Caco-2 (cell line): ENCODE results near the gene MUC5AC. TPM values are rescaled to one million over a fixed set of nuclear protein-coding genes. Genes with fewer than 3 reads are reported as not detected.

Source experiments
- BruUV-seq: library from RNA; stranded (reverse); fragments of 400-500 nt; replicated peaks from 2 replicates; lab custom pipeline; 2021; lab: Mats Ljungman, UMichigan
- CTCF ChIA-PET: fragments of 300-600 bp; sonication (Branson Sonifier 250); formaldehyde crosslinking; loops from one replicate; lab custom pipeline; 2022; ENCODE audit warnings: antibody characterized with exemption; lab: Charles Lee
- POLR2A ChIA-PET: fragments of 300-600 bp; sonication (Branson Sonifier 250); formaldehyde crosslinking; loops from one replicate; lab custom pipeline; 2022; ENCODE audit warnings: antibody characterized with exemption; lab: Charles Lee
- DNase-seq, 2 experiments: peaks; one replicate each; pipeline versions ENCODE4 v3.0.0 to v3.0.0-alpha.2; 2020 to 2022
- H3K27me3 ChIP-seq: replicated peaks from 2 replicates; pipeline ENCODE4 v1.6.0; 2011; ENCODE audit warnings: low read length; ENCODE audit not compliant: control insufficient read depth, insufficient read depth
- H3K36me3 ChIP-seq: 2 replicates; pipeline ENCODE4 v1.5.1; 2011; ENCODE audit warnings: low read length; ENCODE audit not compliant: control insufficient read depth, insufficient read depth
- H3K4me1 ChIP-seq: fragments of 250-450 bp; sonication (Bioruptor Pico); 2 replicates; pipeline ENCODE4 v1.5.1; 2020; ENCODE audit warnings: mild to moderate bottlenecking
- H3K4me3 ChIP-seq: 2 replicates; pipeline ENCODE4 v1.5.1; 2011; ENCODE audit warnings: low read depth, mild to moderate bottlenecking, control low read depth, low read length
- H3K9me3 ChIP-seq: fragments of 250-450 bp; sonication (Bioruptor Pico); 2 replicates; pipeline ENCODE4 v1.5.1; 2020; ENCODE audit warnings: mild to moderate bottlenecking, moderate library complexity
- H3K27ac Mint-ChIP-seq: one replicate; pipeline ENCODE4 v1.8.0; 2022; ENCODE audit warnings: mixed read lengths; ENCODE audit not compliant: unreplicated experiment
- H3K27me3 Mint-ChIP-seq: one replicate; pipeline ENCODE4 v1.8.0; 2022; ENCODE audit warnings: mixed read lengths; ENCODE audit not compliant: insufficient read depth, unreplicated experiment
- H3K36me3 Mint-ChIP-seq: one replicate; pipeline ENCODE4 v1.8.0; 2022; ENCODE audit warnings: mild to moderate bottlenecking, mixed read lengths; ENCODE audit not compliant: insufficient read depth, unreplicated experiment
- H3K4me1 Mint-ChIP-seq: one replicate; pipeline ENCODE4 v1.8.0; 2022; ENCODE audit warnings: low read depth, mixed read lengths; ENCODE audit not compliant: unreplicated experiment
- H3K4me3 Mint-ChIP-seq: one replicate; pipeline ENCODE4 v1.8.0; 2022; ENCODE audit warnings: mild to moderate bottlenecking, moderate library complexity, mixed read lengths; ENCODE audit not compliant: unreplicated experiment
- H3K9me3 Mint-ChIP-seq: one replicate; pipeline ENCODE4 v1.8.0; 2022; ENCODE audit warnings: mixed read lengths; ENCODE audit not compliant: unreplicated experiment
- CTCF ChIP-seq, 2 experiments: fragments of 200-600 bp in 1 of 2; IDR thresholded peaks; 1 replicate in 1 of 2; 2 replicates in 1 of 2; pipeline versions ENCODE4 v1.5.1 to v1.8.0; 2011 to 2022; ENCODE audit warnings: antibody characterized with exemption in 1 of 2, control low read depth in 1 of 2, inconsistent platforms in 1 of 2, low read depth in 1 of 2, low read length in 1 of 2, mild to moderate bottlenecking in 1 of 2, moderate library complexity in 1 of 2; ENCODE audit not compliant: insufficient read depth in 1 of 2, severe bottlenecking in 1 of 2, unreplicated experiment in 1 of 2
- intact Hi-C: fragments of 100-400 bp; cut with micrococcal nuclease; formaldehyde crosslinking; loops from one replicate; pipeline ENCODE4 v1.10.0; 2022; ENCODE audit not compliant: unreplicated experiment
- total RNA-seq: library from RNA; stranded (reverse); gene quantifications from 2 replicates; pipeline ENCODE4 v1.2.3, GENCODE V29; 2022

The MUC5AC gene
- total RNA-seq, 1 experiment from 2014 or later: 0.25 TPM

DNA sequence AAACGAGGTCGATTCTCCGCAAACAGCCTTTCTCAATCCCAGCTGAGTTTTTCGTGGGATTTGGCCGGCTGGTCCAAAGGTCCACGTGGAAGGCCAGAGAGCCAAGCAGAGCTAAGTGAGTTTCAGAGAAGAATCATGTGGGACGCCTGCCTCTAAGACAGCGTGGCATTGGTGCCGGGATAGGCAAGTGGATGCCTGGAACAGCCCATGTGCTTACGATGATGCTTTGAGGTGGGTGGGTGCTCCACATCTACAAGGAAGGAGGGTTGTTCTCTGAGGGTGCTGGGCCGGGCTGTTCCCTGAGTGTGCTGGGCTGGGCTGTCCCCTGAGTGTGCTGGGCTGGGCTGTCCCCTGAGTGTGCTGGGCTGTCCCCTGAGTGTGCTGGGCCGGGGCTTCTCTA lies 41.6 kb upstream of the MUC5AC start:
- Mint-ChIP-seq H3K4me1 (peaks cover 7% of the 10 kb centered on the region), H3K4me3 (no peak overlapping the region), H3K27ac (no peak overlapping the region), H3K27me3 (peaks cover 3% of the 10 kb centered on the region), H3K9me3 (peaks cover 3% of the 10 kb centered on the region), H3K36me3 (peaks cover 2% of the 10 kb centered on the region)
- ChIA-PET POLR2A (no interaction called here), CTCF (no interaction called here)
- H3K36me3 ChIP-seq: no peaks in the 10 kb centered on the region
- intact Hi-C loops: loop anchor here (10.0 kb wide), 1 partner anchor 119 kb away; no protein-coding TSS in a partner anchor
- no peak for TF ChIP-seq CTCF (IDR thresholded peaks at IDR 0.05; ENCODE audit: insufficient read depth in 1 of 2, low read depth in 1 of 2, low read length in 1 of 2, severe bottlenecking in 1 of 2, unreplicated experiment in 1 of 2)
- no TSS peak for BruUV-seq
- no peak for DNase-seq
- no peak overlapping the region for H3K4me3 ChIP-seq
- H3K9me3 ChIP-seq: peaks cover 7% of the 10 kb centered on the region; the same call in 1 of the 2 replicates
- H3K27me3 ChIP-seq: no peaks in the 10 kb centered on the region
- no peaks in the 10 kb centered on the region for H3K4me1 ChIP-seq

DNA sequence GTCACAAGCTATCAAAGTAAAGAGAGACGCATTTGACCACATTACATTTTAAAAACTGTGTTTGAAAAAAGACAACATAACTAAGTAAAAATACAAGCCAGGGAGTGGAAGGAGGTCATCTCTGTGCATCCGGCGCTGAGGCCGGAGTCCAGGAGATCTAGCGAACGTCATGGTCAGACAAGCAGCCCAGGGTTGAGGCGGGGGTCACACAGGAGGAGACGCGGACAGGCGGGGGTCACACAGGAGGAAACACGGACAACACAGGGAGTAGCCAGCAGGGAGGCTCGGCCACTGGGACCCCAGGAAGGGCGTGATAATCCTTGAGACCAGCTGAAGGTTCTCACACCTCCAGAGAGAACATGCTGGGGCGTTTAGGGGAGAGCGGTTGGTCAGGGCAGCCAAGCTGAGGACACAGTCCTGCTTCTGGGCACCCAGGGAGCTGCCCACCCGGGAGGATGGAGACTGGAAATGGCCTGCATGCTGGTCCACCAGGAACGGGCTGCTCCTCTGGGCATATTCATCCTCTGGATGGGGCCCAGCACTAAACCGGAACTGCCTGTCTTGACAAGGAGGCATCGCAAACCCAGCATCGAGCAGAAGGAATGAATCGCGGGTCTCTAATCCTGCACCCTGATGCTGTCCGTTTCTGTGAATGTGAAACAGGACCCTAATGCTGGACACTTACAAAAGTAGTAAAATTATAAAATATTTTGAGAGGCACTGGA lies 40.9 kb upstream of the MUC5AC start:
- no peaks in the 10 kb centered on the region for H3K4me1 ChIP-seq
- intact Hi-C loops: loop anchor here (10.0 kb wide), 1 partner anchor 118 kb away; no protein-coding TSS in a partner anchor

GRCh38 chr11:1117992-1118391 lies 39.8 kb upstream of the MUC5AC start:
- Mint-ChIP-seq H3K4me1 (peaks cover 7% of the 10 kb centered on the region), H3K4me3 (no peak overlapping the region), H3K36me3 (no peaks in the 10 kb centered on the region), H3K27me3 (peaks cover 6% of the 10 kb centered on the region), H3K27ac (no peak overlapping the region), H3K9me3 (no peaks in the 10 kb centered on the region)
- ChIA-PET CTCF (no interaction called here), POLR2A (no interaction called here)
- no TSS peak for BruUV-seq
- peak in 1 of 2 experiments; percentile 26 for DNase-seq
- Histone ChIP-seq H3K27me3 (no peaks in the 10 kb centered on the region), H3K36me3 (no peaks in the 10 kb centered on the region), H3K4me1 (no peaks in the 10 kb centered on the region), H3K9me3 (no peaks in the 10 kb centered on the region), H3K4me3 (no peak overlapping the region)
- TF ChIP-seq CTCF (IDR thresholded peaks at IDR 0.05; ENCODE audit: insufficient read depth in 1 of 2, low read depth in 1 of 2, low read length in 1 of 2, severe bottlenecking in 1 of 2, unreplicated experiment in 1 of 2): no peak
- intact Hi-C loops: loop anchor here (10.0 kb wide), 1 partner anchor 117 kb away; no protein-coding TSS in a partner anchor

More for the DNA sequence above, 40.9 kb upstream of the MUC5AC start:
- POLR2A ChIA-PET: no interaction called here
- Histone ChIP-seq H3K4me3 (no peak overlapping the region), H3K36me3 (no peaks in the 10 kb centered on the region), H3K9me3 (peaks cover 3% of the 10 kb centered on the region; the same call in 1 of the 2 replicates), H3K27me3 (no peaks in the 10 kb centered on the region)
- Mint-ChIP-seq H3K27me3 (peaks cover 3% of the 10 kb centered on the region), H3K36me3 (no peaks in the 10 kb centered on the region), H3K4me1 (peaks cover 7% of the 10 kb centered on the region), H3K9me3 (no peaks in the 10 kb centered on the region), H3K4me3 (no peak overlapping the region), H3K27ac (no peak overlapping the region)
- BruUV-seq: no TSS peak
- no peak for TF ChIP-seq CTCF (IDR thresholded peaks at IDR 0.05; ENCODE audit: insufficient read depth in 1 of 2, low read depth in 1 of 2, low read length in 1 of 2, severe bottlenecking in 1 of 2, unreplicated experiment in 1 of 2)
- peak in 1 of 2 experiments; percentile 21 for DNase-seq
- CTCF ChIA-PET: no interaction called here
